CD14-positive monocyte (primary cell): ENCODE data around the gene RPL37. TPM values are rescaled to one million over a fixed set of nuclear protein-coding genes. Genes with fewer than 3 reads are reported as not detected.

ENCODE experiments used
- DNase-seq, 3 donors: peaks; one replicate each; pipeline ENCODE4 v3.0.0-alpha.2; 2011 to 2022
- H2AFZ ChIP-seq: 2 replicates; pipeline ENCODE4 v1.6.0; 2012; ENCODE audit warnings: mild to moderate bottlenecking, low read depth, low read length, inconsistent platforms; ENCODE audit not compliant: insufficient read depth, poor library complexity, severe bottlenecking
- H3K27ac ChIP-seq, 2 donors: 1 replicate in 1 of 2; 2 replicates in 1 of 2; pipeline ENCODE4 v1.5.1; 2012 to 2013; ENCODE audit warnings: low read length in 2 of 2, control low read depth in 1 of 2, inconsistent platforms in 1 of 2, low read depth in 1 of 2, mild to moderate bottlenecking in 1 of 2
- H3K27me3 ChIP-seq, 2 donors: one replicate each; pipeline versions ENCODE4 v1.6.0 to v1.6.1; 2011 to 2013; ENCODE audit warnings: low read length in 2 of 2; ENCODE audit not compliant: control insufficient read depth in 2 of 2, insufficient read depth in 2 of 2
- H3K36me3 ChIP-seq, 2 donors: replicated peaks in 1 of 2; 1 replicate in 1 of 2; 2 replicates in 1 of 2; pipeline versions ENCODE4 v1.5.1 to v1.6.1; 2012 to 2013; ENCODE audit warnings: low read length in 2 of 2, control low read depth in 1 of 2, inconsistent platforms in 1 of 2, mild to moderate bottlenecking in 1 of 2; ENCODE audit not compliant: insufficient read depth in 2 of 2, control insufficient read depth in 1 of 2
- H3K4me1 ChIP-seq, 2 donors: 1 replicate in 1 of 2; 2 replicates in 1 of 2; pipeline versions ENCODE4 v1.5.1 to v1.6.1; 2012 to 2013; ENCODE audit warnings: low read length in 2 of 2, control low read depth in 1 of 2, inconsistent platforms in 1 of 2, mild to moderate bottlenecking in 1 of 2, moderate library complexity in 1 of 2; ENCODE audit not compliant: insufficient read depth in 2 of 2, control insufficient read depth in 1 of 2
- H3K4me2 ChIP-seq: replicated peaks from 2 replicates; pipeline ENCODE3; 2012; ENCODE audit warnings: low read length, moderate library complexity, mild to moderate bottlenecking; ENCODE audit not compliant: poor library complexity, severe bottlenecking; ENCODE audit errors: extremely low read depth
- H3K4me3 ChIP-seq, 3 experiments: fragments of 200-600 bp in 1 of 3; sonication (generic) in 1 of 3; replicated peaks in 1 of 3; 1 replicate in 2 of 3; 2 replicates in 1 of 3; pipeline ENCODE4 v1.5.1; 2011 to 2013; ENCODE audit warnings: low read length in 3 of 3, mild to moderate bottlenecking in 3 of 3, control low read depth in 2 of 3, low read depth in 2 of 3, inconsistent platforms in 1 of 3, moderate library complexity in 1 of 3
- H3K79me2 ChIP-seq: 2 replicates; pipeline ENCODE4 v1.6.0; 2012; ENCODE audit warnings: mild to moderate bottlenecking, control low read depth, inconsistent platforms, low read length, moderate library complexity; ENCODE audit not compliant: insufficient read depth
- H3K9ac ChIP-seq: 2 replicates; pipeline ENCODE4 v1.6.0; 2017; ENCODE audit warnings: low read length, mild to moderate bottlenecking; ENCODE audit not compliant: insufficient read depth, poor library complexity, severe bottlenecking
- H3K9me3 ChIP-seq, 2 donors: replicated peaks in 1 of 2; 1 replicate in 1 of 2; 2 replicates in 1 of 2; pipeline versions ENCODE4 v1.5.1 to v1.6.1; 2012 to 2013; ENCODE audit warnings: low read length in 2 of 2, control low read depth in 1 of 2; ENCODE audit not compliant: control insufficient read depth in 1 of 2, insufficient read depth in 1 of 2
- H4K20me1 ChIP-seq: 2 replicates; pipeline ENCODE4 v1.6.0; 2012; ENCODE audit warnings: mild to moderate bottlenecking, low read length, control low read depth, moderate library complexity; ENCODE audit not compliant: insufficient read depth
- H3K27ac Mint-ChIP-seq, 7 donors: one replicate each; pipeline ENCODE4 v1.8.0; 2020; ENCODE audit warnings: mild to moderate bottlenecking in 7 of 7, mixed read lengths in 7 of 7, moderate library complexity in 6 of 7, inconsistent platforms in 2 of 7
- H3K27me3 Mint-ChIP-seq, 3 donors: one replicate each; pipeline ENCODE4 v1.8.0; 2021 to 2022; ENCODE audit warnings: low read depth in 3 of 3, mild to moderate bottlenecking in 3 of 3, mixed read lengths in 3 of 3, moderate library complexity in 3 of 3, inconsistent platforms in 1 of 3
- H3K36me3 Mint-ChIP-seq, 2 donors: one replicate each; pipeline ENCODE4 v1.8.0; 2020; ENCODE audit warnings: mixed read lengths in 2 of 2, inconsistent platforms in 1 of 2, mild to moderate bottlenecking in 1 of 2
- H3K4me1 Mint-ChIP-seq: one replicate; pipeline ENCODE4 v1.8.0; 2020; ENCODE audit warnings: mild to moderate bottlenecking, mixed read lengths
- H3K4me3 Mint-ChIP-seq, 2 donors: one replicate each; pipeline ENCODE4 v1.8.0; 2020; ENCODE audit warnings: mild to moderate bottlenecking in 2 of 2, mixed read lengths in 2 of 2, moderate library complexity in 1 of 2
- H3K9me3 Mint-ChIP-seq, 7 donors: one replicate each; pipeline ENCODE4 v1.8.0; 2020 to 2022; ENCODE audit warnings: mixed read lengths in 7 of 7, mild to moderate bottlenecking in 6 of 7, moderate library complexity in 6 of 7, inconsistent platforms in 2 of 7
- WGBS: methylation state at CpG from one replicate; pipeline ENCODE4 v1.1.5; 2013; ENCODE audit warnings: missing lambda C conversion rate; ENCODE audit not compliant: insufficient coverage; 5-methylcytosine and 5-hydroxymethylcytosine counted together
- intact Hi-C, 2 donors: fragments of 100-400 bp; cut with micrococcal nuclease; formaldehyde crosslinking; loops; one replicate each; pipeline versions ENCODE4 v1.15.0 to v1.15.1; 2023
- polyA plus RNA-seq, 3 donors: library from polyadenylated mRNA; depleted of rRNA in 1 of 3; unstranded in 2 of 3; stranded (reverse) in 1 of 3; fragments of 300-500 nt in 2 of 3; fragments of >200 nt in 1 of 3; fragmentation: Illumina TruSeq in 2 of 3; gene quantifications; 1 replicate in 2 of 3; 2 replicates in 1 of 3; pipeline ENCODE4 v1.2.3, GENCODE V29; 2012 to 2021
- TF ChIP-seq, protein P1 (sequence below): fragments of 200-600 bp; IDR thresholded peaks from one replicate; pipeline ENCODE4 v1.8.0; 2022; ENCODE audit warnings: antibody characterized with exemption, mild to moderate bottlenecking

RPL37 gene
- polyA plus RNA-seq, 3 donors = 87.9 to 813 (median 738) TPM

GRCh38 chr5:40860711-40861110 is 25.7 kb upstream of the RPL37 start:
- peaks cover 1 to 3% of the 10 kb centered on the region in 2 donors for H3K36me3 Mint-ChIP-seq
- Histone ChIP-seq H3K4me2 (no peak overlapping the region), H3K4me1 (no peaks in the 10 kb centered on the region), H3K4me3 (no peak overlapping the region), H3K79me2 (no peaks in the 10 kb centered on the region), H3K36me3 (peaks cover under 1 to 2% of the 10 kb centered on the region in 2 donors), H3K27me3 (no peaks in the 10 kb centered on the region), H3K27ac (no peak overlapping the region), H4K20me1 (no peaks in the 10 kb centered on the region), H3K9ac (no peak overlapping the region), H2AFZ (no peak overlapping the region), H3K9me3 (peaks cover 7 to 21% of the 10 kb centered on the region in 2 donors)
- peaks cover 0 to 5% (median 2%) of the 10 kb centered on the region in 3 donors for H3K27me3 Mint-ChIP-seq
- intact Hi-C loops = no loop called here
- TF ChIP-seq, protein P1, sequence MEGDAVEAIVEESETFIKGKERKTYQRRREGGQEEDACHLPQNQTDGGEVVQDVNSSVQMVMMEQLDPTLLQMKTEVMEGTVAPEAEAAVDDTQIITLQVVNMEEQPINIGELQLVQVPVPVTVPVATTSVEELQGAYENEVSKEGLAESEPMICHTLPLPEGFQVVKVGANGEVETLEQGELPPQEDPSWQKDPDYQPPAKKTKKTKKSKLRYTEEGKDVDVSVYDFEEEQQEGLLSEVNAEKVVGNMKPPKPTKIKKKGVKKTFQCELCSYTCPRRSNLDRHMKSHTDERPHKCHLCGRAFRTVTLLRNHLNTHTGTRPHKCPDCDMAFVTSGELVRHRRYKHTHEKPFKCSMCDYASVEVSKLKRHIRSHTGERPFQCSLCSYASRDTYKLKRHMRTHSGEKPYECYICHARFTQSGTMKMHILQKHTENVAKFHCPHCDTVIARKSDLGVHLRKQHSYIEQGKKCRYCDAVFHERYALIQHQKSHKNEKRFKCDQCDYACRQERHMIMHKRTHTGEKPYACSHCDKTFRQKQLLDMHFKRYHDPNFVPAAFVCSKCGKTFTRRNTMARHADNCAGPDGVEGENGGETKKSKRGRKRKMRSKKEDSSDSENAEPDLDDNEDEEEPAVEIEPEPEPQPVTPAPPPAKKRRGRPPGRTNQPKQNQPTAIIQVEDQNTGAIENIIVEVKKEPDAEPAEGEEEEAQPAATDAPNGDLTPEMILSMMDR = no peak
- H3K4me1 Mint-ChIP-seq = no peaks in the 10 kb centered on the region
- peaks cover 10 to 31% (median 26%) of the 10 kb centered on the region in 7 donors for H3K9me3 Mint-ChIP-seq
- no peak overlapping the region for H3K4me3 Mint-ChIP-seq
- H3K27ac Mint-ChIP-seq = no peak overlapping the region
- no peak for DNase-seq

- Histone ChIP-seq H4K20me1 (peaks cover 9% of the 10 kb centered on the region), H3K4me2 (no peak overlapping the region), H3K79me2 (peaks cover 10% of the 10 kb centered on the region), H3K4me3 (no peak overlapping the region), H3K36me3 (peaks cover 29 to 51% of the 10 kb centered on the region in 2 donors), H3K4me1 (peaks cover 9 to 10% of the 10 kb centered on the region in 2 donors), H2AFZ (no peak overlapping the region), H3K27me3 (no peaks in the 10 kb centered on the region), H3K27ac (no peak overlapping the region), H3K9me3 (peaks cover 0 to 9% of the 10 kb centered on the region in 2 donors), H3K9ac (no peak overlapping the region)
- Mint-ChIP-seq H3K27me3 (peaks cover 0 to 3% (median 2%) of the 10 kb centered on the region in 3 donors), H3K4me1 (peaks cover 9% of the 10 kb centered on the region), H3K4me3 (no peak overlapping the region), H3K36me3 (peaks cover 41 to 51% of the 10 kb centered on the region in 2 donors), H3K9me3 (peaks cover 0 to 20% (median 8%) of the 10 kb centered on the region in 7 donors), H3K27ac (peak overlapping the region in 1 of 7 donors; percentile 12)
- intact Hi-C loops = no loop called here
- TF ChIP-seq, protein P1 = no peak
- DNase-seq = no peak
- 60% methylated on average over 3 of the region's 4 CpGs for WGBS
Measured at GRCh38 chr5:40853632-40854192, 18.7 kb upstream of the RPL37 start.
